ENCODE data around the gene C10orf120.
A peak's percentile ranks its signal among the peaks of the same experiment; 100 is the strongest.

The C10orf120 gene

DNA sequence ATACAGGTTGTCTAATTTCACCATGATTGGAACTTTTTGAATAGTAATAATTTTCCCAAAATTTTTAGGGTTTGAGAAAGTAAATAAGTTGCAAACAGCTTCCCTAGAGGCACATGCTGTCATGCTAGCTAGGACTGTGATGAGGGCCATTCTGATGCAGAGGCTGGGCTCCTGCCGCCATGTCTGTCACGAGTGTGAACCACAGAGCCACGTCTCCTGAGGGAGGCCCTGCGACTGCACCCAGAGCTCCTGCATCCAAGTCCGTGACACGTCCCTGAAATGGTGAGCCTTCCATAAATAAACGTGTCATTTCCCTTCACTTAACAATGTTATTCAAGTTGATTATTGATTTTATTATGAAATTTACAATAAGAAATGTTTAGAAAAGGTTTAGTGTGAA lies 40.0 kb downstream of the C10orf120 start:
- DNase-seq = no peak

DNA sequence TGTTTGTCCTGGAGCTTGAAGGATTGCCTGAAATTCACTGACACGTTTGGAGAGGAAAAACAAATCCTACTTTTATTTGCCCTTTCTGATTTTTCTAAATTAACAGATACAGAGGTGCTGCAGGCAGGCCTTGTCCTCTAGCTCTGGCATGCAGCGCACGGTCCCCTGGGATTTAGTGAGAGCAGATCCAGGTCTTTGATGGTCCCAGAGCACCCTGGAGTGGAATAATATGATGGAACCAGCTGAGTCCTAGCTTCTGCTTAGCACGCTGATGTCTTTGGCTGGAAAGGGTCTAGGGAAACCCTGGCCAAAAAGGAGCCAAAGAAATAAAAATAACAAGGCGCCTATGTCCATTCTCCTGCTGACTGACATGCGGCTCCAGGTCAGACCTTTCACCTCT lies 40.5 kb downstream of the C10orf120 start:
- no peak for DNase-seq

DNA sequence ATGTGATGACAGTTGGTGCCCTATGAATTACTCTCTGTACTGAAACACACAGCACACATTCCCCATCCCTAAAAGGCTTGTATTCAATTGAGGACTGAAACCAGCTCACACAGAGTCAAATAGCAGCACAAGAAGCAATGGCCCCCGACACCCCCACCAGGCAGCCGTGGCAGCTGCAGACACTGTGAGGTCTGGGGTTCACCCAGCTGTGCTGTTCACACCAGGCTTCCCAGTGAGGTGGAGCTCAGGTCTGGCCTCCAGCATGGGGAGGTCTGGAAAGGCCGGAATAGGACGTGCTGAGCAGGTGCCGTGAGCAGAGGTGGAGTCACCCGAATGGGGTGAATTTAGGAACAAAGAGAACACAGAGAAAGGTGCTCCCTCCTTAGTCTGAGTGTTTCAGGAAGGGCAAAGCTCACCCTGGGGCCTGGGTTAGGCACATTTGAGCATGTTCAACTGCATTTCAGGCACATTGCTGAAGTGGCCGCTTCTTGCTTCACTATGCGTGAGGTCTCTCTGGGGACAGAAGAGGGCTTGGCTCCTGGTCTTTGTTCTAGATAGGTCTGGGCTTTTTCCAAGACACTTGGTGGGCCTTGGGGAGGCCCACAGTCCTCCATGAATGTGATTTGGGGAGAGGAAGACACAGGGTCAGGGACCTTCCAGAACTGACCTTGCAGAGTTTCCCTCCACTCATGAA lies 41.1 kb downstream of the C10orf120 start:
- DNase-seq = no peak

- no peak for DNase-seq
Measured at GRCh38 chr10:122657729-122658128, 41.9 kb downstream of the C10orf120 start.

DNA sequence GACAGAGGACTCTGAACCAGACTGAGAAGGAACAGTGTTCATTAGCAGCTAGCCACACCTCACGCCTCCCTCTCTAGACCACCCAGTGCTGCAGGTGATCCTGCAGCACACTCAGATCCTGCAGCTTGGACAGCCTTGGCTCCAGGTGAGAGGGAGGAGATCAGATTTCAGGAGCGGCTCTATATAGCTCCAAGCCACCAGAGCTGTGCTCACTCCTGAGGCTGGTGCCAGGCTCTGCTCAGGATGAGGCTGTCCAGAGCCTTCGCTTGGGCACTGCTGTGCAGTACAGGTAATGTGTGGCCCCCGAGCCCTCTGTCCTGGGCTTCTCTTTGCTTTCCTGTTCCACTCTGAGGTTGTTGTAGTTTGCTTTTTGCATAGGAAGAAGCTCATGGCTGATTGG lies 42.4 kb downstream of the C10orf120 start:
- DNase-seq = no peak

DNA sequence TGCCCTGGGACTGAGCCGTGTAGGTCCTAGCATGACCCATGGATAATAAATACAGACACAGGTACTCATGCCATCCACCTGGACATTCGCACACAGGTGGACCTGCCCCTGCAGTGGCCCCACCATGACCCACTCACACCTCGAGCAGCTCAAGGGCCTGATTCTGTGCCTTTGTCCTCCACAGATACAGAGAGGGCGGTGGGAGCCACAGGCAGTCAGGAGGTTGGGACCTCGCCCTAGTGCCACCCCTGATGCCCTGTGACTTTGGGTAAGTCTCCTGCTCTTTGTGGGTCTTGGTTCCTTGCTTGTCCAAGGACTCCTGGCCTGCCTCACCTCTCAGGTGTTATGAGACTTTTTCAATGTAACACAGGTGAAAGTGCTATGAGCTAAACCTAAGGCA lies 42.9 kb downstream of the C10orf120 start:
- no peak for DNase-seq

DNA sequence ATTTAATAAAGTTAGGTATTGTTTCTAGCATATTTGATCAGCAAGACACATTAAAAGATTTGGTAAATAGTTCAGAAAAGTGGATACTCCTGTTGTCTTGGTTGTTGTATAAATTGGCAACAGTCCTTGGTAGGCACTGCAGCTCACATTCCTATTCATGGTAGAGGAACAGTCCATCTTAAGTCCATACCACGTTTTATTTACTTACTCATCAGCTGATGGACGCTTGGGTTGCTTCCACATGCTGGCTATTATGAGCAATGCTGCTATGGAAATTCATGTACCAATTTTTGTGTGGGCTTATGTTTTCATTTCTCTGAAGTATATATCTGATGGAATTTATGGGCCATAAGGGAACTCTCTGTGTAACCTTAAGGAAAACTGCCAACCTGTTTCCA lies 43.3 kb downstream of the C10orf120 start:
- no peak for DNase-seq

GRCh38 chr10:122655524-122656307 lies 43.9 kb downstream of the C10orf120 start:
- DNase-seq = no peak

- DNase-seq = no peak
Measured at GRCh38 chr10:122650331-122650730, 49.3 kb downstream of the C10orf120 start.

DNA sequence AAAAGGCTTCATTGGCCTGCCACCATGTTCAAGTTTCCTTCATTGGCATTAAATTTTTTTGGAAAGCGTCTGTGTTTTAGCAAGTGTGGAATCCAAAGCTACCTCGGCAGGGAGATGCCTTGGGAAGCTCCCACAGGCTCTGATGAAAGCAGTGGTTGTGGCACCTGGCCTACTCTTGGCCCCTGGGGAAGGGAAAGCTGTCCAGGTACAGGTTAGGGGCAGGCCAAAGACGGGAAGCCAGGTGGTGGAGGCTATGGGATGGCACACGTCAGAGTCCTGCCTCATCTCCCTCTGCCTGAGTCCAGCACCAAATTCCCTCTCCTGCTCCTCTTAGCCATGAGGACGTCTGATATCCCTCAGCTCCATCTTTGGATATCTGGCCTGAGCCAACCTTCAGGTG lies 49.7 kb downstream of the C10orf120 start:
- no peak for DNase-seq

DNA sequence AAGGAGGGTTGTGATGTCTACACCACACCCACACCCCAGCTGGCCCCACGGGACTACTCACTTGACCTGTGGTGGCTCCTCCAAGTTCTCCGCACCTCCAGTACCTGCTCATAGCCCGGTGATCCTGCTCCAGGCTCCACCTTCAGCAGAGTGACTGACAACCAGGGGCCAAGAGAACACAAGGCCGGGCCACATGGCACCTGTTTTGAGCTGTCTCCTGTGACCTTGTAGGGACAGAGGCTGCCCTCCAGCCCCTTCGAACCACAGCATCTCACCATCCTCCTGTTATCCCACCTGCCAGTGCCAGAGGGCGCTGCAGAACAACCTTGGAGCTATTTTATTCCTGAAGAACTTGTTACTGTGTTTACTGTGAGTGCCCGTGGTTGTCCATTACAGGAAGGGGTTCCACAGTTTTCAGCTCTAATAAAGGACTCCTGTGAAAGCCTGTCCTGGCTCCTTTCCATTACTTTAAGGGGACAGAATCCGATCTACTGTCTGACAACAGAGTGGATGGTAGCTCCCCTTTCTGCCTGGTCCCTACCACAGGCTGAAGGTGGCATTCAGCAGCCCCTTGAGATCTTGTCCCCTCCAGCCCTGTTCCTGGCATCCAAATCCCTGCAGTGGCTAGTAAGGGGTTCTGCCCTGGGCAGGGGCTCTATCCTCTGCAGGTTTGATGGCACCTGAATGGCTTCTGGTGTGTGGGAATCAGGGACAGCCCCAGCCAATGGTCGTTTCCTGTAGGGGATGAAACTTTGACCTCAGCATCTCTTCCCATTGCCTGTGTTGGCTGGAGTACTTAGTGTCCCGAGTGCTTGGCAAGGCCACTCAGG lies 50.8 kb downstream of the C10orf120 start:
- DNase-seq = peak in 1 of 5 donors; percentile 23

All from T-helper 1 cell (primary cell).